PFSK-1 (cell line): ENCODE data around the gene ARFIP2.

Experiments used
- FOXP2 ChIP-seq: optimal IDR thresholded peaks from 2 replicates; pipeline ENCODE3; 2011; ENCODE audit warnings: borderline replicate concordance, control low read depth, inconsistent platforms; ENCODE audit not compliant: insufficient read depth; ENCODE audit errors: extremely low read length, extremely low read depth
- POLR2AphosphoS5 ChIP-seq: IDR thresholded peaks from 2 replicates; pipeline ENCODE4 v1.6.1; 2012; ENCODE audit warnings: low read depth, mild to moderate bottlenecking, control low read depth, low read length, moderate library complexity
- SIN3A ChIP-seq: IDR thresholded peaks from 2 replicates; pipeline ENCODE4 v1.6.1; 2012; ENCODE audit warnings: mild to moderate bottlenecking, low read length, moderate library complexity, borderline replicate concordance; ENCODE audit not compliant: insufficient read depth
- TAF1 ChIP-seq: IDR thresholded peaks from 2 replicates; pipeline ENCODE4 v1.6.1; 2012; ENCODE audit warnings: low read length, control low read depth, borderline replicate concordance; ENCODE audit not compliant: insufficient read depth
- TF ChIP-seq, protein P1 (sequence below), 2 experiments: IDR thresholded peaks; 2 replicates each; pipeline versions ENCODE4 v1.6.1 to v1.8.0; 2011 to 2012; ENCODE audit warnings: low read depth in 2 of 2, low read length in 2 of 2, control low read depth in 1 of 2, inconsistent platforms in 1 of 2, mild to moderate bottlenecking in 1 of 2, moderate library complexity in 1 of 2; ENCODE audit not compliant: insufficient read depth in 1 of 2

ARFIP2 gene

DNA sequence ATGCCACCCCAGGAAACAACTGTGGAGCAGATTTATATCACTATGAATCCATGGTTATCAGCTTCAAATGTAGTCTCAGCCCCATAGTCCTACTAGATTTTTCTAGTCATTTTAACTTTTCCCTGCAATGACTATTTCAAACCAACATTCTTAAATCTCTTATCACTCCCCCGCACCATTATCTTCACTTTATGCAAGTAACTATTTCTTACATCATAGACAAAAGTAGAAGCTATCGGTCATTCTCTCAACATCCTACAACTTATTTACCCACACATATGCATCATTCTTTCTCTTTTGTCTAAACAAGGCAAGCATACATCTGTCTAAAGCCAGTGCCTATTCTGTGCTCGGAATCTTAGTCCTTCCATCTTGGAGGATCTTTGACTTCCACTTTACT is 4.5 kb upstream of the ARFIP2 start:
- TF ChIP-seq, protein P1, sequence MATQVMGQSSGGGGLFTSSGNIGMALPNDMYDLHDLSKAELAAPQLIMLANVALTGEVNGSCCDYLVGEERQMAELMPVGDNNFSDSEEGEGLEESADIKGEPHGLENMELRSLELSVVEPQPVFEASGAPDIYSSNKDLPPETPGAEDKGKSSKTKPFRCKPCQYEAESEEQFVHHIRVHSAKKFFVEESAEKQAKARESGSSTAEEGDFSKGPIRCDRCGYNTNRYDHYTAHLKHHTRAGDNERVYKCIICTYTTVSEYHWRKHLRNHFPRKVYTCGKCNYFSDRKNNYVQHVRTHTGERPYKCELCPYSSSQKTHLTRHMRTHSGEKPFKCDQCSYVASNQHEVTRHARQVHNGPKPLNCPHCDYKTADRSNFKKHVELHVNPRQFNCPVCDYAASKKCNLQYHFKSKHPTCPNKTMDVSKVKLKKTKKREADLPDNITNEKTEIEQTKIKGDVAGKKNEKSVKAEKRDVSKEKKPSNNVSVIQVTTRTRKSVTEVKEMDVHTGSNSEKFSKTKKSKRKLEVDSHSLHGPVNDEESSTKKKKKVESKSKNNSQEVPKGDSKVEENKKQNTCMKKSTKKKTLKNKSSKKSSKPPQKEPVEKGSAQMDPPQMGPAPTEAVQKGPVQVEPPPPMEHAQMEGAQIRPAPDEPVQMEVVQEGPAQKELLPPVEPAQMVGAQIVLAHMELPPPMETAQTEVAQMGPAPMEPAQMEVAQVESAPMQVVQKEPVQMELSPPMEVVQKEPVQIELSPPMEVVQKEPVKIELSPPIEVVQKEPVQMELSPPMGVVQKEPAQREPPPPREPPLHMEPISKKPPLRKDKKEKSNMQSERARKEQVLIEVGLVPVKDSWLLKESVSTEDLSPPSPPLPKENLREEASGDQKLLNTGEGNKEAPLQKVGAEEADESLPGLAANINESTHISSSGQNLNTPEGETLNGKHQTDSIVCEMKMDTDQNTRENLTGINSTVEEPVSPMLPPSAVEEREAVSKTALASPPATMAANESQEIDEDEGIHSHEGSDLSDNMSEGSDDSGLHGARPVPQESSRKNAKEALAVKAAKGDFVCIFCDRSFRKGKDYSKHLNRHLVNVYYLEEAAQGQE (IDR thresholded peaks at IDR 0.05; ENCODE audit: insufficient read depth in 1 of 2, low read depth in 2 of 2, low read length in 2 of 2): no peak
- no peak for TF ChIP-seq SIN3A
- TF ChIP-seq POLR2AphosphoS5: no peak
- no peak for TF ChIP-seq TAF1
- no peak for TF ChIP-seq FOXP2

DNA sequence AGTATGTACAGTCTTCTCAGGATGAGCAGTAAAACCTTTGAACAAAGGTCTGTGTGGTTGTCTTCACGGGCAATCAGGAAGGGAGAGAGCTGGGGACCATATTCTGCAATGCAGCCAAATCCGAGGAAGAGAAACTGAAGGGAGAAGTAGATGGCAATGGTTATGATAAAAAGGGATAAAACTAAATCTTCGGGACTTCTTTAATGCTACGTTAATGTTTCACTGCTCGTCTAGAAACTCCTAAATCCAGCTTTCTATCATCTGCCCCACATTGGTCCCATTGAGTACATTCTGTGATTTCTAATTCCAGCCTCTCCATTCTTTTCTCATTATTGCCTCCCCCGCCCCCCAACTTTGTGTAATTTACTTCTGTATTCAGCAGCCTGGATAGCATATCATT is 1.9 kb upstream of the ARFIP2 start:
- TF ChIP-seq FOXP2: no peak
- TF ChIP-seq, protein P1 (IDR thresholded peaks at IDR 0.05; ENCODE audit: insufficient read depth in 1 of 2, low read depth in 2 of 2, low read length in 2 of 2): no peak
- TF ChIP-seq TAF1: no peak
- no peak for TF ChIP-seq POLR2AphosphoS5
- no peak for TF ChIP-seq SIN3A

DNA sequence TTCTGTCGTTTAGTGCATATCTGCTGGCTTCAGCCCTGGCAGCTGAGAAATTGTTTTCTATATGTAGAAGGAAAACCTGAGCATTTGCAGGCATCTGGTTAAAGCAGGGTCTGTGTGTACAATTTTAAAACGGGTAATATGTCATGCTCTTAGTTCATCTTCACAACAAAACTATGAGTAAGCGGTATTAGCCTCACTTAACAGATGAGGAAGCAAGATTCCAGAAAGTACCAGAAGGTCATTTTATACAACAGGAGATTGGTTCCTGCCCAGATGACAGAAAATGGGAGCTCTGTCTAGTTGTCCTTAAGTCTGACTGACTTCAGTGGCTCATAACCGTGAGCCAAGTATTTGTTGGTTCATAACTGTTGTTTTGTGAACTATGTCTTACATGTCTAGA is 1.3 kb upstream of the ARFIP2 start:
- TF ChIP-seq FOXP2: no peak
- TF ChIP-seq, protein P1 (IDR thresholded peaks at IDR 0.05; ENCODE audit: insufficient read depth in 1 of 2, low read depth in 2 of 2, low read length in 2 of 2): no peak
- no peak for TF ChIP-seq SIN3A
- TF ChIP-seq TAF1: no peak
- no peak for TF ChIP-seq POLR2AphosphoS5

DNA sequence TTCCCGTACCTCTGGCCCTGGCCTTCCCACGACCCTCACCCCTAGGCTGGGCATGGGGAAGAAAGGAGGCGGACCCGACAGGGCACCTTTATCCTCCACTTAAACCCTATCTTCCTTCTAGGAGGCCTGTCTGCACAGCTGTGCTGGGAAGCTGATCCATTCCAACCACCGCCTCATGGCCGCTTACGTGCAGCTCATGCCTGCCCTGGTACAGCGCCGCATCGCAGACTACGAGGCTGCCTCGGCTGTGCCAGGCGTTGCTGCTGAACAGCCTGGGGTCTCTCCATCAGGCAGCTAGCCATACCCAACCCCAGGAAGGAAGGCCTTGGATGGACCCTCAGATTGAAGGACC is 769 bp upstream of the ARFIP2 start:
- TF ChIP-seq FOXP2: no peak

DNA sequence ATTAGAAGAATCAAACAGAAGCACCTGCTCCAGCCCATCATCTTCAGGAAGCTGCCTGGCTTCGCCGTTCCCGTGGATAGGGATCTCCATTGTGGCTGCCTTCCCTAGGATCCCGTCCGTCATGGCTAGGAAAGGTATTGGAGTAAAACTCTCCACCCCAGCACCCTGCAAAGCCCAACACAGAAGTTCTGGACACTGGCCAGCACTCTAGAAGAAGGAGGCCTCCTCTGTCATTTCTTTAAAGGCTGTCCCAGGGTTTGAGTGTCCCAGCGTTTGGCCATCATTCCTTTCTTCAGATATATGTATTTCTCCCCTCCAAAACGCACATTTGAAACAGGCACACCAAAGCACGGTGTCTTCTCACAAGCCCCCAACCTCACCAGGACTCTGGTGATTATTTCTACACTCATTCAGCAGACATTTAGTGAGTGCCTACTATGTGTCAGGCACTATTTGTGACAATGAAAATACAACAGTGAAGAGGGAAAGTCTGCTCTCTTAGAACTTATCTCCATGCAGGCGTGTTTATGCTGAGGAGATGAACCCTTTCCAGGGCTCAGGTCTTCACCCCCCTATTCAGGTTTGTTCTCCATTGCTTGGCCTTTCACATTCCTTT is 724 bp downstream of the ARFIP2 start:
- TF ChIP-seq TAF1 (no peak), POLR2AphosphoS5 (peak; percentile 36; the same call in 1 of the 2 replicates)

DNA sequence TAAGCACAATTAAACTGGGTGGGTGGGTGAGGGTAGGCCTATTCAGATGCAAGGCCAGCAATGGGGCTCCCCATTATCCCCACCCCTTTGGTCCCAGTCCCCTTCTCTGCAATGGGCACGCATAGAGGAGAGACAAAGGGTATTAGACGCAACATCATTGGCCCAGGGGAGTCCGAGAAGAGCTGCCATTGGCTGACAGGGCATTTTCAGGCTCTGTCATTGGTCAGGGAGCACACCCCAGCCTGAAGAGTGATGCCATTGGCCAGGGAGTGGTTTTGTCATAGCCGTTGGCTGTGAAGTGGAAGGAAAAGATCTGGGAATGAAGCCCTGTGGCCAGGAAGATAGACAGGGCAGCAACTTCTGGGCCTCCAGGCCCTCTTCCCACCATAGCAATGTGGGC is 4.6 kb downstream of the ARFIP2 start:
- TF ChIP-seq SIN3A: no peak
- no peak for TF ChIP-seq POLR2AphosphoS5
- TF ChIP-seq FOXP2: no peak
- no peak for TF ChIP-seq TAF1
- TF ChIP-seq, protein P1 (IDR thresholded peaks at IDR 0.05; ENCODE audit: insufficient read depth in 1 of 2, low read depth in 2 of 2, low read length in 2 of 2): no peak
